ENCODE results near the gene RB1.
A peak's percentile ranks its signal among the peaks of the same experiment; 100 is the strongest.

The RB1 gene

DNA sequence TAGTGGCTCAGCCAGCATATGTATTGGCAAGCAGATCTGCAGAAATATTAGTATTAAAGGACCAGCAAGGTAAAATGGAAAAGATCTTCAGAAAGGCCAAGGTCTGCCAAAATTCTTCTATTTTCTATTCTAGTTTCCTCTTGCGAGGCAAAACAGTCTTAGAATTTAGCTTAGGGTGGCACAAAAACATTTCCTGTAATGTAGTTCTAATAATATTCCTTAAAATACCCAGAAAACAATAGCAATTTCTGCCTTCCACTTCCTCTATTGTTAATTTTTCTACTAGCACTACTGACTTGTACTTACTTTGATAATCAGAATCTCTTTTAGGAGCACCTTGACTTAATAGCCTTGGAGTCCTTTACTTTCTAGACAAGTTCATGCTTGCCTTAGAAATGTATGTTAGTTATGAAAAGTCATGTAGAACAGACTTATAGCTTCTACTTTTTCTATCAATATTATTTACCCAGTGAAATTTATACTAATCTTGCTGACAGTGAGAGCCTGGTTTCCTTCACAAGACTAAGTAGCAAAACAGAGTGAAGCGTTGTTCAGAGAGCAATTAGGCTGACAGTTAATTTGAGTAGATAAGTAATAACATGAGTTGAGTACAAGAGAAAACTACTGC lies 133.2 kb downstream of the RB1 start:
- DNase-seq (no peak), ATAC-seq (ENCODE audit: insufficient read depth, low read depth) (no peak)
- Histone ChIP-seq H3K4me1 (ENCODE audit: insufficient read depth, low read length) (0 out of 2 replicates have a peak, but pooled peaks cover under 1% of the 10 kb centered on the region), H3K27ac (ENCODE audit: low read length) (no peak overlapping the region), H3K79me2 (ENCODE audit: insufficient read depth, low read length) (peaks cover 18% of the 10 kb centered on the region), H3K4me3 (ENCODE audit: low read depth in 1 of 2, low read length in 2 of 2) (no peak overlapping the region), H3K4me2 (ENCODE audit: insufficient read depth, low read length) (no peak overlapping the region), H3K36me3 (ENCODE audit: insufficient read depth, low read length) (peaks cover 3% of the 10 kb centered on the region; the same call in 1 of the 2 replicates), H3K27me3 (ENCODE audit: insufficient read depth, low read length, poor library complexity) (no peaks in the 10 kb centered on the region), H2AFZ (ENCODE audit: low read depth, low read length) (no peak overlapping the region), H3K9me3 (ENCODE audit: insufficient read depth, low read length, severe bottlenecking) (no peaks in the 10 kb centered on the region), H4K20me1 (ENCODE audit: insufficient read depth, low read length) (no peaks in the 10 kb centered on the region), H3K9ac (ENCODE audit: low read depth, low read length) (no peak overlapping the region)
- TF ChIP-seq, protein P1, sequence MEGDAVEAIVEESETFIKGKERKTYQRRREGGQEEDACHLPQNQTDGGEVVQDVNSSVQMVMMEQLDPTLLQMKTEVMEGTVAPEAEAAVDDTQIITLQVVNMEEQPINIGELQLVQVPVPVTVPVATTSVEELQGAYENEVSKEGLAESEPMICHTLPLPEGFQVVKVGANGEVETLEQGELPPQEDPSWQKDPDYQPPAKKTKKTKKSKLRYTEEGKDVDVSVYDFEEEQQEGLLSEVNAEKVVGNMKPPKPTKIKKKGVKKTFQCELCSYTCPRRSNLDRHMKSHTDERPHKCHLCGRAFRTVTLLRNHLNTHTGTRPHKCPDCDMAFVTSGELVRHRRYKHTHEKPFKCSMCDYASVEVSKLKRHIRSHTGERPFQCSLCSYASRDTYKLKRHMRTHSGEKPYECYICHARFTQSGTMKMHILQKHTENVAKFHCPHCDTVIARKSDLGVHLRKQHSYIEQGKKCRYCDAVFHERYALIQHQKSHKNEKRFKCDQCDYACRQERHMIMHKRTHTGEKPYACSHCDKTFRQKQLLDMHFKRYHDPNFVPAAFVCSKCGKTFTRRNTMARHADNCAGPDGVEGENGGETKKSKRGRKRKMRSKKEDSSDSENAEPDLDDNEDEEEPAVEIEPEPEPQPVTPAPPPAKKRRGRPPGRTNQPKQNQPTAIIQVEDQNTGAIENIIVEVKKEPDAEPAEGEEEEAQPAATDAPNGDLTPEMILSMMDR (IDR thresholded peaks at IDR 0.05; ENCODE audit: borderline replicate concordance, extremely low read depth, low read length, poor library complexity, severe bottlenecking), result no peak
- no peak for TF ChIP-seq EZH2 (IDR thresholded peaks at IDR 0.05; ENCODE audit: borderline replicate concordance, low read depth, low read length, severe bottlenecking)

DNA sequence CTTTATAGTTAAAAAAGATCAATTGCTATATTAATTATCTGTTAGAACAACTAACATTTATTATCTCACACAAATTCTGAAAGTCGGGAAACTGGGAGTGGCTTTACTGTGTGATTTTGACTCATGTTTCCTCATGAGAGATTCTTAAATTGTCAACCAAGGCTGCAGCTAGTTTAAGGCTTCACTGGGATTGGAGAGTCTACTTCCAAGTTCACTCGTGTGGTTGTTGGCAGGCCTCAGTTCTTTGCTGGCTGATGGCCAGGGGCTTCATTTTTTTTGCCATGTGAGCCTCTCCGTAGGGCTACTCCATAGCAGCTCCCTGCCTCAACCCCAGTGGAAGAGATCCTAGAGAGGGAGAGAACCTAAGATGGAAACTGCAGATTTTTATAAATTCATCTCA lies 133.8 kb downstream of the RB1 start:
- H3K4me3 ChIP-seq (ENCODE audit: low read depth in 1 of 2, low read length in 2 of 2), result no peak overlapping the region
- no peaks in the 10 kb centered on the region for H3K4me1 ChIP-seq (ENCODE audit: insufficient read depth, low read length)
- H3K9me3 ChIP-seq (ENCODE audit: insufficient read depth, low read length, severe bottlenecking), result no peaks in the 10 kb centered on the region
- no peak overlapping the region for H2AFZ ChIP-seq (ENCODE audit: low read depth, low read length)
- TF ChIP-seq, protein P1 (IDR thresholded peaks at IDR 0.05; ENCODE audit: borderline replicate concordance, extremely low read depth, low read length, poor library complexity, severe bottlenecking), result no peak
- TF ChIP-seq EZH2 (IDR thresholded peaks at IDR 0.05; ENCODE audit: borderline replicate concordance, low read depth, low read length, severe bottlenecking), result no peak
- H3K36me3 ChIP-seq (ENCODE audit: insufficient read depth, low read length), result peaks cover 3% of the 10 kb centered on the region; the same call in 1 of the 2 replicates
- no peak for DNase-seq
- no peaks in the 10 kb centered on the region for H4K20me1 ChIP-seq (ENCODE audit: insufficient read depth, low read length)
- no peak overlapping the region for H3K27ac ChIP-seq (ENCODE audit: low read length)
- H3K79me2 ChIP-seq (ENCODE audit: insufficient read depth, low read length), result peaks cover 17% of the 10 kb centered on the region
- no peak overlapping the region for H3K4me2 ChIP-seq (ENCODE audit: insufficient read depth, low read length)
- H3K27me3 ChIP-seq (ENCODE audit: insufficient read depth, low read length, poor library complexity), result no peaks in the 10 kb centered on the region
- H3K9ac ChIP-seq (ENCODE audit: low read depth, low read length), result no peak overlapping the region
- no peak for ATAC-seq (ENCODE audit: insufficient read depth, low read depth)

DNA sequence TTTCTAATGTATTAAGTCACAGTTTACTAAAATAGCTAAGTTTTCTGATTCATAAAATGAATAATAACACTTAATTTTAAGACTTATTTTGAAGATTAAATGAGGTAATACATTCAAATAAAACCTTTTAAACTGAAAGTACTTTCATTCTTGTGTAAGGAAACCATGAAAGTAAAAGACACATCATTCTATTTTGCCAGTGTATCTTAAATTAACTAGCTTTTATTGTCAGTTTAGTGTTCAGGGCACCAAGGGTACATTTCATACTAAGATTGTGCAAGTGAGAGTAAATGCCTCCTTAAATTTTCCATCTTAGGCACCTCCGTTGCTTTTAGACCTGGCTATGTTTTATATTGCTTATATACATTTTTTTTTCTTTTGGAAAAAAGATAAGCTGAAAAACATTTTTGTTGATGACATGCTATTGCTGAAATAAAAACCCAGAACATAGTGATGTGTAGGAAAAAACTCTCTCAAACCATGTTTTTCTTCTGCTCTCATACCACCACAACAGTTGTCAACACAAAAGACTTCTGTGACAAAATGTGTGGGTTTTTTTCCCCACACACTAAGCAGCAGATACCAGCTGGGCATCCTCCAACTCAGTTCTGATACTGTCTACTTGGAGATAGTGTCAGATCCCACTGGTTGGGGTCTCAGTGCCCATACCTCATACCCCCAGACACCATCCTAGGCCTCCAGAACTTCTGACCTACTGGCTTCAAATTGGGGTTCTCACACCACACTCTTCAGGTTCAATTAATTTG lies 140.1 kb downstream of the RB1 start:
- H3K4me1 ChIP-seq (ENCODE audit: insufficient read depth, low read length), result no peaks in the 10 kb centered on the region
- peak; percentile 47; the same call in 2 of the 3 replicates for ATAC-seq (ENCODE audit: insufficient read depth, low read depth)
- TF ChIP-seq EZH2 (IDR thresholded peaks at IDR 0.05; ENCODE audit: borderline replicate concordance, low read depth, low read length, severe bottlenecking), result no peak
- TF ChIP-seq, protein P1 (IDR thresholded peaks at IDR 0.05; ENCODE audit: borderline replicate concordance, extremely low read depth, low read length, poor library complexity, severe bottlenecking), result no peak

More for the DNA sequence above, 140.1 kb downstream of the RB1 start:
- no peaks in the 10 kb centered on the region for H3K27me3 ChIP-seq (ENCODE audit: insufficient read depth, low read length, poor library complexity)
- H3K4me2 ChIP-seq (ENCODE audit: insufficient read depth, low read length), result no peak overlapping the region
- no peaks in the 10 kb centered on the region for H4K20me1 ChIP-seq (ENCODE audit: insufficient read depth, low read length)
- H3K9me3 ChIP-seq (ENCODE audit: insufficient read depth, low read length, severe bottlenecking), result no peaks in the 10 kb centered on the region
- peaks cover 39% of the 10 kb centered on the region for H3K36me3 ChIP-seq (ENCODE audit: insufficient read depth, low read length)
- H2AFZ ChIP-seq (ENCODE audit: low read depth, low read length), result no peak overlapping the region
- no peak for DNase-seq
- peaks cover 19% of the 10 kb centered on the region for H3K79me2 ChIP-seq (ENCODE audit: insufficient read depth, low read length)
- no peak overlapping the region for H3K9ac ChIP-seq (ENCODE audit: low read depth, low read length)
- H3K27ac ChIP-seq (ENCODE audit: low read length), result no peak overlapping the region
- H3K4me3 ChIP-seq (ENCODE audit: low read depth in 1 of 2, low read length in 2 of 2), result no peak overlapping the region
